GM18907 (cell line): ENCODE data around the gene FILIP1.

Experiments
- ATAC-seq: cut with Tn5 transposase; IDR thresholded peaks from one replicate; pipeline ENCODE4 v1.9.1; 2021; ENCODE audit warnings: mild to moderate bottlenecking, moderate library complexity; ENCODE audit not compliant: unreplicated experiment

Gene FILIP1, protein sequence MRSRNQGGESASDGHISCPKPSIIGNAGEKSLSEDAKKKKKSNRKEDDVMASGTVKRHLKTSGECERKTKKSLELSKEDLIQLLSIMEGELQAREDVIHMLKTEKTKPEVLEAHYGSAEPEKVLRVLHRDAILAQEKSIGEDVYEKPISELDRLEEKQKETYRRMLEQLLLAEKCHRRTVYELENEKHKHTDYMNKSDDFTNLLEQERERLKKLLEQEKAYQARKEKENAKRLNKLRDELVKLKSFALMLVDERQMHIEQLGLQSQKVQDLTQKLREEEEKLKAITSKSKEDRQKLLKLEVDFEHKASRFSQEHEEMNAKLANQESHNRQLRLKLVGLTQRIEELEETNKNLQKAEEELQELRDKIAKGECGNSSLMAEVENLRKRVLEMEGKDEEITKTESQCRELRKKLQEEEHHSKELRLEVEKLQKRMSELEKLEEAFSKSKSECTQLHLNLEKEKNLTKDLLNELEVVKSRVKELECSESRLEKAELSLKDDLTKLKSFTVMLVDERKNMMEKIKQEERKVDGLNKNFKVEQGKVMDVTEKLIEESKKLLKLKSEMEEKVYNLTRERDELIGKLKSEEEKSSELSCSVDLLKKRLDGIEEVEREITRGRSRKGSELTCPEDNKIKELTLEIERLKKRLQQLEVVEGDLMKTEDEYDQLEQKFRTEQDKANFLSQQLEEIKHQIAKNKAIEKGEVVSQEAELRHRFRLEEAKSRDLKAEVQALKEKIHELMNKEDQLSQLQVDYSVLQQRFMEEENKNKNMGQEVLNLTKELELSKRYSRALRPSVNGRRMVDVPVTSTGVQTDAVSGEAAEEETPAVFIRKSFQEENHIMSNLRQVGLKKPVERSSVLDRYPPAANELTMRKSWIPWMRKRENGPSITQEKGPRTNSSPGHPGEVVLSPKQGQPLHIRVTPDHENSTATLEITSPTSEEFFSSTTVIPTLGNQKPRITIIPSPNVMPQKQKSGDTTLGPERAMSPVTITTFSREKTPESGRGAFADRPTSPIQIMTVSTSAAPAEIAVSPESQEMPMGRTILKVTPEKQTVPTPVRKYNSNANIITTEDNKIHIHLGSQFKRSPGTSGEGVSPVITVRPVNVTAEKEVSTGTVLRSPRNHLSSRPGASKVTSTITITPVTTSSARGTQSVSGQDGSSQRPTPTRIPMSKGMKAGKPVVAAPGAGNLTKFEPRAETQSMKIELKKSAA (N-terminal part only)

DNA sequence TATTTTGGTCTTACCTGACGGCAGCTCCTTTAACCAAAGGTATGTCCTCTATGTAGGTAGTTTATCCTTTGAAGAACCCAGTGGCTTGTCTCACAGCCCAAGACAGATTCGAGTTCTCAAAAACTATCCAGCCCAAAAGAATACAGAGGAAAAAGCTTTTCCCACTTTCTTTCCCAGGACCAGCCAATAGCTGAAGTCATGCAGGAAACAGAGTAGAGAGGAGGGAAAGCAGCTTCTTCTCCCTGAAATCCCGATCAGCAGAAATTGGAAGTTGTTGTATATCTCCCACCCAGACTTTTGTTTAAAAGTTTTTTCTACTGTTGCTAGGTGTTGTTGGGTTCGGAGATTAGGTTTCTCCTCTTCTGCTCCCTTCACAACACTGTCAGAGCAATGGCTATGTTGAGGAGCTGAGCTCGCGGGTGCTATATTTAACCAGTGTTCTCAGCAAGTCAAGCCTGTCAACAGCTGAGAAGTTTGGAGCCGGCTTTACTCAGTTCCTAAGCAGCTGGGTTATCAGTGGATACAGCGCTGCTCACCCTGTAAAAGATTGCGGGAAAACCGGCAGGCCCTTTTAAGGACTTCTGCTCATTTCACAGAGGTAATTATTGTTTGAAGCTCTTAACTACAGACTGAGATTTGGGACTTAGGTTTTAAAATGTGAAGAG, at the start of gene FILIP1:
Gene FILIP1, minus strand, starts transcription at position 401 of the 665 bp plus-strand sequence. CDS start 78,828 bp downstream, outside the sequence.
- no peak for ATAC-seq

- ATAC-seq: no peak
Observed at GRCh38 chr6:75543311-75543710, 49.7 kb upstream of the FILIP1 start.

- ATAC-seq: no peak
Observed at GRCh38 chr6:75539136-75539535, 45.5 kb upstream of the FILIP1 start.

DNA sequence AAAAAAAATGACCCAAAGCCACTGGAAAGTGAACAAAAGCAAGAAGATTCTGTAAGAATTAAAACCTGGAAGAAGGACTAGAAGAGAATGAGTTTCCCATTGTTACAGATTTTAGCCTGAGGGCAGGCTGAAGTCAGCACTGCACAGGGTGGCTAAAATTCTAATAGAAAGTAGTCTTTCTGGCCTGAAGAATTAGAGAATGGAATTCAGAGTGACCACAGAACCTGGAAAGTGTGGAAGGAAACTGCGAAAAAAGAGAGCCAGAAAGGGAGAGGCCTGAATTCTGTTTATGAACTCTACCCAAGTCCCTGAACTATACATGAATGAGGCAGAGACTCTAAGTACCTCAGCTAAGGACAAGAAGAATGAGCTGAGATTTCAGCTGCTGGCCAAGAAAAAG, 38.9 kb upstream of the FILIP1 start:
- ATAC-seq: no peak

DNA sequence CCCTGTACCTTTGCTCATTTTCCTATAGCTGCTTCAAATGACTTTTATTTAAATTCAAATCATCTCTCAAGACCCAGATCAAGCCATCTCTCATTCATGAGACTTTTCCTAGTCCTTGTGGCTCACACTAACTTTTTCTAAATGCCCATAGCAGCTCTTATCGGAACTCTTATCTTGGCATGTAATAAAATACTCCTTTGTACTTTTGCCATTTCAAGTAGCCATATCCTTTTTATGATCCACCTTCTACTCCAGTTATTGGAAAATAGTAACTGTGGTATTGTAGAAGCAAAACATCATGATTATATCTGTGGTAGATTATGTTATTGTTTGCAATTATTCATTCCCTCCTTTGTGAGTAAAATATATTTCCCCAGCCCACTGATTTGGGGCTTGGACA, 37.6 kb upstream of the FILIP1 start:
- ATAC-seq: no peak

- ATAC-seq: no peak
Observed at GRCh38 chr6:75530696-75531095, 37.1 kb upstream of the FILIP1 start.

DNA sequence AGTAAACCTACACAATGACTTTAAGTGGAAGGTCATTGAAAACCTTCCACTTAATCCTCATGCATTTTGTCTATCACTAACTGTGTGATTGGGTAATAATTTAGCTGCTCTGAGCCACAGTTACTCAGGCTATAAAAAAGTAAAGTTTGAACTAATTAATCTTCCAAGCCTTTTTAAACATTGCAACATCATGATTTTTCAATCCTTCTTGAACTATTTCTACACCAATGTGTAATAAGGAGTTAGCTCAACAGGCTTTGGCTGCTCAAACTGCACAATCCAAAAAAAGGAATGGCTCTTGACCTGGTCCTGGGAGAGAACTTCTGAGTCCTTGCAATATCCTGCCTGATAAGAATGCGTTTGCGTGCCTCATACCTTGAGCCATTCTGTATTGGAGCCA, 34.8 kb upstream of the FILIP1 start:
- ATAC-seq: no peak

DNA sequence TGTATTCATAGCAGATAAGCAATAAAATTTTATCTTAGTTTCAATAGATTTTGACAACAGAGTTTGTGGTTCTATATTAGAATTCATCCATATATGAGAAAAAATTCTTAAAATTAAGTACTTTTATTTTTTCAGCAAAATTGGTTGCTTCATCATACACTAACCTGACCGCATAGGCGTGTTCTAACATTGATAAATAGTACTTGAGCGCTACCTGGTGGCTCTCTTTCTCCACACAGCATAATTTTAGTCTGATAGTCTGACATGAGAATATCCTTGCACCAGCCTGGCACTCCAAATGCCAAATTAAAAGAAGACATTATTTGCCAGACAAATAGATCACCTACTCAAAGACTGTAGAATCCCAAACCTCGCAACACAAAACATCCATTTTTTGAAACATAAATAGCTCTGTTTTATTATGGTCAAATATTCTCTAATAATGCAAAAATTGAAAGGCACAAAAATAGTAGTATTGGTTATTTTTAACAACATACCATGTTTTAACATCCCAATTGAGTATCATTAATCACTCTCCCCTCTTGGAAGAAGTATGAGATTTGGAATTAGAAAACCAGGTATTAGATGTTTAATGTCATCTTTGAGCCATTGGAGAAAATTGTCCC, 33.0 kb upstream of the FILIP1 start:
- peak; percentile 83 for ATAC-seq

- no peak for ATAC-seq
Observed at GRCh38 chr6:75525682-75526081, 32.1 kb upstream of the FILIP1 start.

DNA sequence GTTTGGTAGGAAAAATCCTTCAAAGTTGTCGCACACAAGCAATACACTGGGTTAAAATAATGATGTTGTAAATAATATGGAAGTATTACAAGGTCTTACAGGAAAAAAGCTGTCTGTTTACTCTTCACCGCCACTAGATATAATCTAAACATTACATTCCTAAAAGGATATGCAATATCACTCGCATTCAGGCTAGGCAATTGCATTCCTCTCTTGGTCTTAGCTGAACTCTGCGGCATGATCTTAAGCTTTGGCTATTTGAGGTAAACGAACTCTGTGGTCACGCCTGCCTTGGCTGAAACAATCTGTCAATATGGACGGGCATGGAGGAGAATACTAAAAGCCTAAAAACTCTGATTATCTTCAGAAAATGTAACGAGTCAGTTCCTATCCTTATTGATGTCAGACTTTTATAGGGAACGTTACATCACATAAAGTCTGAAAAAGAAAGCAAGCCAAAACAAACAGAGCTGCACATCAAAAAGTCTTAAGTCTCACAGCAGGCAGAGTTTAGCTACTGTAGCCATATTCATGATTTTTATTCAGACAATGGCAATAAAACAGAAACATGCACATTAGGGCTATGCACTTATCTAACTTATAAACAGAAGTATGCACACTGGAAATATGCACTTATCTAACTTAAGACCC, 30.8 kb upstream of the FILIP1 start:
- no peak for ATAC-seq

GRCh38 chr6:75516757-75517156, 23.2 kb upstream of the FILIP1 start:
- no peak for ATAC-seq

DNA sequence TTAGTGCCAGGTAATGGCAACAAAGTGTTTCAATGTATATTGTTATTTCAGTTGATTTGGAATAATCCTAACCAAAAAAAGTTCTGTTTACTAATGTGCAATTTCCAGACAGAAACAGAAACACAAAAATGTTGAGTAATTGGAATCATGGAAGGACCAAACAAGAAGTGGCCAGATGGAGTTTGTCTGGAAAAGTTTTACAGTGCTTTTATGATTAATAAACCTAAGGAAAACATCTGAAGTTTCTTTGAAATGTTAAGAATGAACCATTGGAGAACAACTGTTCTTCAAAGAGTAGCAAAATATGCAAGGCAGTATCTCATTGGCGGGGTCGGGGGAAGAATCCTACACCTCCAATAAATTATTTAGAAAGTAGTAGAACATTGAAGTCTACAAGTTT, 19.0 kb upstream of the FILIP1 start:
- ATAC-seq: no peak

DNA sequence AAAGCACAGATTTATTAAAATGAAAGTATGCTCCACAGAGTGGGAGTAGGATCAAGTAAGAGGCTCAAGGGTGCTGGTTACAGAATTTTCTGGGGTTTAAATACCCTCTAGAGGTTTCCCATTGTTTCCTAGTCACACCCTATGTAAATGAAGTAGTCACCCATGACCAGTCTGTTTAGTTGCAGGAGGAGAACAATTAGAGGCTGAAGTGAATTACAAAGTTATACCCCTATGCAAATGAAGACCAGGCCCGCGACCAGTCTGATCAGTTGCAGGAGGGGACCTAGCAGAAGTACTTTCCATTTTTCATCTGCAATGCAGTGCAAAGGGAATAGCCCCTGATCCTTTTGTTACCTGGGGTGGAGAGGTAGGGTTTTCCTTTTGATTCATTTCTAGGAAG, 11.8 kb upstream of the FILIP1 start:
- ATAC-seq: no peak

DNA sequence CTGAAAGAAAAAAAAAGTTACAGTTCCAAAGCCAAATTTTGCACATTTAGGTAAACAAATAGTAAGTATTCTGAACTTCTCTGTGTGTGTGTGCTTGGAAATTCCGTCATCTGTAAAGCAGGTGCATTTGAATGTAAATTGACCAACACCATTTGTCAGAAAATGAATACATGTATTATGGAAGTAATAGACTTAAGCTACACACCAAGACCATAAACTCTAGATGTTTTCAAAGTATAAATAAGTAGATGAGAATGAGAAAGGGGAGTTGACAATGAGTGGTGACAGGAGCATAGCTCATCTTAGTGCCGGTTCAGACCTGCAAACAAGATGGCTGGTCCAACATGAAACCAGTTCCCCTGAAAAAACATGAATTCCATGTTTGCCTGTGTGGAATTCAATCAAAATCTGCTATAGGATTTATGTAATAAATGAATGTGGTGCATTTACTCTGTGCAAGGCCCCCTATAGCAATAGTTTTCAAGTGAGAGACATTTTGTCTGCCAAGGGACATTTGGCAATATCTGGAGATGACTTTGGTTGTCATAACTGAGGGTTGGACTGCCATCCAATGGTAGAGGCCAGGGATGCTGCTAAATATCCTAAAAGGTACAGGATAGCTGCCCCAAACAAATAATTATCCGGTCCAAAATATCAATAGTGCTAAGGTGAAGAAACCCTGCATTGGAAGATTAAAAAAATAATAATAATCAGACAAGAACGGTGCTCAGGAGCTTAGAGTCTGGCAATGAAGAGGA, 11.0 kb upstream of the FILIP1 start:
- ATAC-seq: no peak

GRCh38 chr6:75503291-75503690, 9.7 kb upstream of the FILIP1 start:
- ATAC-seq: no peak

GRCh38 chr6:75502884-75503283, 9.3 kb upstream of the FILIP1 start:
- ATAC-seq: no peak

- no peak for ATAC-seq
Observed at GRCh38 chr6:75501756-75502155, 8.2 kb upstream of the FILIP1 start.

GRCh38 chr6:75499640-75500039, 6.0 kb upstream of the FILIP1 start:
- no peak for ATAC-seq

- ATAC-seq: no peak
Observed at GRCh38 chr6:75498862-75499261, 5.3 kb upstream of the FILIP1 start.
